PC-9 (cell line): Measurements from ENCODE around the gene RBM10. TPM values are rescaled to one million over a fixed set of nuclear protein-coding genes. Genes with fewer than 3 reads are reported as not detected.

ENCODE experiments used
- BruUV-seq: library from RNA; stranded (reverse); fragments of 400-500 nt; replicated peaks from 2 replicates; lab custom pipeline; 2021; lab: Mats Ljungman, UMichigan
- CTCF ChIA-PET: fragments of 300-600 bp; sonication (Branson Sonifier 250); formaldehyde crosslinking; loops from one replicate; lab custom pipeline; 2022; ENCODE audit warnings: antibody characterized with exemption; lab: Charles Lee
- POLR2A ChIA-PET: fragments of 300-600 bp; sonication (Branson Sonifier 250); formaldehyde crosslinking; loops from one replicate; lab custom pipeline; 2022; ENCODE audit warnings: antibody characterized with exemption; ENCODE audit not compliant: unreplicated experiment; lab: Charles Lee
- DNase-seq, 2 experiments: peaks; one replicate each; pipeline versions ENCODE4 v3.0.0 to v3.0.0-alpha.2; 2015 to 2022; ENCODE audit warnings: mixed read lengths in 1 of 2
- H2AFZ ChIP-seq: fragments of 200-600 bp; sonication (generic); 2 replicates; pipeline ENCODE4 v1.8.1; 2017; ENCODE audit warnings: antibody characterized with exemption
- H3F3A ChIP-seq: fragments of 200-600 bp; sonication (generic); 2 replicates; pipeline ENCODE4 v1.8.1; 2017; ENCODE audit warnings: antibody characterized with exemption, mild to moderate bottlenecking, low read depth; ENCODE audit not compliant: insufficient read depth
- H3K27ac ChIP-seq: fragments of 200-600 bp; sonication (generic); 2 replicates; pipeline ENCODE4 v1.6.1; 2016; ENCODE audit warnings: mixed run types
- H3K27me3 ChIP-seq: fragments of 200-600 bp; sonication (generic); 2 replicates; pipeline ENCODE4 v1.6.1; 2016; ENCODE audit warnings: low read depth, mixed run types; ENCODE audit not compliant: insufficient read depth
- H3K36me3 ChIP-seq: fragments of 200-600 bp; sonication (generic); 2 replicates; pipeline ENCODE4 v1.6.1; 2016; ENCODE audit warnings: low read depth, mixed run types
- H3K4me1 ChIP-seq: fragments of 200-600 bp; sonication (generic); replicated peaks from 2 replicates; pipeline ENCODE4 v1.6.1; 2016; ENCODE audit warnings: mixed run types; ENCODE audit not compliant: insufficient read depth
- H3K4me2 ChIP-seq: fragments of 200-600 bp; sonication (generic); 2 replicates; pipeline ENCODE4 v1.6.1; 2017; ENCODE audit warnings: mixed run types
- H3K4me3 ChIP-seq: fragments of 200-600 bp; sonication (generic); 2 replicates; pipeline ENCODE4 v1.6.1; 2016; ENCODE audit warnings: mixed run types
- H3K79me2 ChIP-seq: fragments of 200-600 bp; sonication (generic); 2 replicates; pipeline ENCODE4 v1.6.1; 2017; ENCODE audit warnings: low read depth, mixed run types
- H3K9me2 ChIP-seq: fragments of 200-600 bp; sonication (generic); 2 replicates; pipeline ENCODE4 v1.8.1; 2017; ENCODE audit warnings: mild to moderate bottlenecking; ENCODE audit not compliant: insufficient read depth
- H3K9me3 ChIP-seq: fragments of 200-600 bp; sonication (generic); 2 replicates; pipeline ENCODE4 v1.8.1; 2016; ENCODE audit warnings: low read depth; ENCODE audit not compliant: insufficient read depth
- H4K20me1 ChIP-seq: fragments of 200-600 bp; sonication (generic); 2 replicates; pipeline ENCODE4 v1.8.1; 2017; ENCODE audit not compliant: insufficient read depth
- EZH2 ChIP-seq: fragments of 200-600 bp; sonication (generic); IDR thresholded peaks from 2 replicates; pipeline ENCODE4 v1.8.0; 2017; ENCODE audit warnings: antibody characterized with exemption, low read depth
- intact Hi-C: fragments of 100-400 bp; cut with micrococcal nuclease; formaldehyde crosslinking; loops from one replicate; pipeline ENCODE4 v1.10.0; 2022; ENCODE audit not compliant: unreplicated experiment
- total RNA-seq: library from RNA; stranded (reverse); gene quantifications from 2 replicates; pipeline ENCODE4 v1.2.3, GENCODE V29; 2021
- TF ChIP-seq, protein P1 (sequence below): fragments of 200-600 bp; sonication (generic); conservative IDR thresholded peaks from 2 replicates; pipeline ENCODE4 v1.6.1; 2017; ENCODE audit warnings: mixed run types, antibody characterized with exemption, mild to moderate bottlenecking, moderate library complexity

The RBM10 gene
- total RNA-seq, 1 experiment from 2014 or later: 34.8 TPM

DNA sequence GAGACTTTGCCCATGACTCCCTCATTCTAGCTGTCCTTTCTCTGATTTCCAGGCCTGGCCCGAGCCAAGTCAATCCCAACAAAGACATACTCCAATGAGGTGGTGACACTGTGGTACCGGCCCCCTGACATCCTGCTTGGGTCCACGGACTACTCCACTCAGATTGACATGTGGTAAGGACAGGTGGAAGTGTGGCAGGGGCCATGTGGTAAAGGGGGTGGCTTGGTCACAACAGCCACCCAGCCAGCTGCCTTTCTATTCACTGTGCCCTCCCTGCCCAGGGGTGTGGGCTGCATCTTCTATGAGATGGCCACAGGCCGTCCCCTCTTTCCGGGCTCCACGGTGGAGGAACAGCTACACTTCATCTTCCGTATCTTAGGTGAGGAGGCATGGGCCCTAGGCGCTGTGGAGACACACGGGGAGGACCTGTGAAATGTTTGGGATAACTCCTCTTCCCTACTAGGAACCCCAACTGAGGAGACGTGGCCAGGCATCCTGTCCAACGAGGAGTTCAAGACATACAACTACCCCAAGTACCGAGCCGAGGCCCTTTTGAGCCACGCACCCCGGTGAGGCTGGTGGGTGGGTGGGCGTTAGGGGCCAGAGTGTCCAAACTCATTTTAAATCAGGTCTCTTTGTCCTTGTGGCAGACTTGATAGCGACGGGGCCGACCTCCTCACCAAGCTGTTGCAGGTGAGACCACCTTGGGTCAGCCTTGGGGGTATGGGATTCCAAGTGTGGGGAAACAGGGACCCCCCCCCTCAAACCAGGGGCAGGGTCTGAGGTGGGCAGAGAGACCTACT is 81.7 kb downstream of the RBM10 start:
- Histone ChIP-seq H3K36me3 (no peaks in the 10 kb centered on the region), H3F3A (no peaks in the 10 kb centered on the region), H3K79me2 (no peaks in the 10 kb centered on the region; the same call in none of the 2 replicates), H2AFZ (no peak overlapping the region), H3K4me1 (no peaks in the 10 kb centered on the region), H3K4me2 (no peak overlapping the region), H3K4me3 (no peak overlapping the region), H4K20me1 (no peaks in the 10 kb centered on the region), H3K9me3 (no peaks in the 10 kb centered on the region), H3K27me3 (no peaks in the 10 kb centered on the region), H3K27ac (no peak overlapping the region), H3K9me2 (no peaks in the 10 kb centered on the region)
- no peak for DNase-seq
- no TSS peak for BruUV-seq
- ChIA-PET POLR2A (no interaction called here), CTCF (no interaction called here)
- intact Hi-C loops: no loop called here
- TF ChIP-seq, protein P1, sequence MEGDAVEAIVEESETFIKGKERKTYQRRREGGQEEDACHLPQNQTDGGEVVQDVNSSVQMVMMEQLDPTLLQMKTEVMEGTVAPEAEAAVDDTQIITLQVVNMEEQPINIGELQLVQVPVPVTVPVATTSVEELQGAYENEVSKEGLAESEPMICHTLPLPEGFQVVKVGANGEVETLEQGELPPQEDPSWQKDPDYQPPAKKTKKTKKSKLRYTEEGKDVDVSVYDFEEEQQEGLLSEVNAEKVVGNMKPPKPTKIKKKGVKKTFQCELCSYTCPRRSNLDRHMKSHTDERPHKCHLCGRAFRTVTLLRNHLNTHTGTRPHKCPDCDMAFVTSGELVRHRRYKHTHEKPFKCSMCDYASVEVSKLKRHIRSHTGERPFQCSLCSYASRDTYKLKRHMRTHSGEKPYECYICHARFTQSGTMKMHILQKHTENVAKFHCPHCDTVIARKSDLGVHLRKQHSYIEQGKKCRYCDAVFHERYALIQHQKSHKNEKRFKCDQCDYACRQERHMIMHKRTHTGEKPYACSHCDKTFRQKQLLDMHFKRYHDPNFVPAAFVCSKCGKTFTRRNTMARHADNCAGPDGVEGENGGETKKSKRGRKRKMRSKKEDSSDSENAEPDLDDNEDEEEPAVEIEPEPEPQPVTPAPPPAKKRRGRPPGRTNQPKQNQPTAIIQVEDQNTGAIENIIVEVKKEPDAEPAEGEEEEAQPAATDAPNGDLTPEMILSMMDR: no peak
- TF ChIP-seq EZH2: no peak

DNA sequence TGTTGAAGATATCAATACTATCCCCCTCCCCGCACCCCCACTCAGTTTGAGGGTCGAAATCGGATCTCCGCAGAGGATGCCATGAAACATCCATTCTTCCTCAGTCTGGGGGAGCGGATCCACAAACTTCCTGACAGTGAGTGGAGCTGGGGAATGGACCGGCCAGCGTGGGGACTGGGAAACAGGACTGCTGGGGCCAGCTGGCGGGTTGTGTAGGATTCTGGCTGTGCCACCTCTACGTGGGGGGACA is 82.2 kb downstream of the RBM10 start:
- intact Hi-C loops: no loop called here
- Histone ChIP-seq H3F3A (no peaks in the 10 kb centered on the region), H3K4me1 (no peaks in the 10 kb centered on the region), H3K36me3 (no peaks in the 10 kb centered on the region), H3K79me2 (no peaks in the 10 kb centered on the region), H3K9me3 (no peaks in the 10 kb centered on the region), H3K9me2 (no peaks in the 10 kb centered on the region), H3K27ac (no peak overlapping the region), H3K27me3 (no peaks in the 10 kb centered on the region), H2AFZ (no peak overlapping the region), H3K4me2 (no peak overlapping the region), H3K4me3 (no peak overlapping the region), H4K20me1 (no peaks in the 10 kb centered on the region)
- TF ChIP-seq, protein P1: no peak
- no peak for TF ChIP-seq EZH2
- ChIA-PET POLR2A (no interaction called here), CTCF (no interaction called here)
- no peak for DNase-seq
- BruUV-seq: no TSS peak

DNA sequence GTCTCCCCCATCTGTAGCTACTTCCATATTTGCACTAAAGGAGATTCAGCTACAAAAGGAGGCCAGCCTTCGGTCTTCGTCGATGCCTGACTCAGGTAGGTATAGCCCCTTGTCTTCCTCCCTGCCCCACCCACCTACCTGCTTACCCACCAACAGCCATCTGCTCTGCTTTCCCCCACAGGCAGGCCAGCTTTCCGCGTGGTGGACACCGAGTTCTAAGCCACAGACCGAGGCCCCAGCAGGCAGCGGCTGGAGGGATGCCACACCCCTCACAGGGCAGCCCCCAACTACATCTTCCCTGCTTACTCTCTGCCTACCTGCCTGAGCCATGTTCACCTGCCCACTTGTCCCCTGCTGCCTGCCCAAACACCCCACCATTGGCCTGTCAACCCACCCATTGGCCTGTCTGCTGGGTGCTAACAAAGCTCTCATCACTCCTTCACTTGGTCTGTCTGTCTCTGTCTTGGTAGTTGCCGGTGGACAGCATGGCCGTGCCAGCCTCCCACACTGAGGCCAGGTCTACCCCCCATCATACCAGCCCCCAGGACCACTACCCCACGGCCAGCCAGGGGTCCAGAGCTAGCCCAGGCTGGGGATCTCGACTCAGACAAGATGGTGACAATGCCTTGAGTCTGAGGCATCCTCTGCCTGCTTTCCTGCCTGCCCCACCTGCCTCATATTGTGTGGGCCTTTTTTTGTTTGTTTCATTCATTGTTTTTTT is 83.7 kb downstream of the RBM10 start:
- no peak overlapping the region for H3K4me3 ChIP-seq
- H3K27me3 ChIP-seq: no peaks in the 10 kb centered on the region
- H3K9me2 ChIP-seq: no peaks in the 10 kb centered on the region
- TF ChIP-seq, protein P1: no peak
- no peak for TF ChIP-seq EZH2
- H4K20me1 ChIP-seq: no peaks in the 10 kb centered on the region
- no peak overlapping the region for H2AFZ ChIP-seq
- BruUV-seq: no TSS peak
- H3K79me2 ChIP-seq: no peaks in the 10 kb centered on the region
- no peak for DNase-seq
- CTCF ChIA-PET: no interaction called here
- H3F3A ChIP-seq: no peaks in the 10 kb centered on the region
- H3K27ac ChIP-seq: no peak overlapping the region
- H3K4me2 ChIP-seq: no peak overlapping the region
- POLR2A ChIA-PET: no interaction called here
- H3K9me3 ChIP-seq: no peaks in the 10 kb centered on the region
- H3K4me1 ChIP-seq: no peaks in the 10 kb centered on the region
- no peaks in the 10 kb centered on the region for H3K36me3 ChIP-seq
- intact Hi-C loops: no loop called here
